Placental epithelial cell (primary cell): ENCODE data around the gene KRT34. TPM values are rescaled to one million over a fixed set of nuclear protein-coding genes. Genes with fewer than 3 reads are reported as not detected.

ENCODE experiments used
- total RNA-seq: library from RNA; depleted of rRNA; stranded (reverse); fragments of >200 nt; gene quantifications from 2 replicates; pipeline ENCODE4 v1.2.3, GENCODE V29; 2012

KRT34 gene
- 0.39 and 9.7 TPM in 2 replicates for total RNA-seq

DNA sequence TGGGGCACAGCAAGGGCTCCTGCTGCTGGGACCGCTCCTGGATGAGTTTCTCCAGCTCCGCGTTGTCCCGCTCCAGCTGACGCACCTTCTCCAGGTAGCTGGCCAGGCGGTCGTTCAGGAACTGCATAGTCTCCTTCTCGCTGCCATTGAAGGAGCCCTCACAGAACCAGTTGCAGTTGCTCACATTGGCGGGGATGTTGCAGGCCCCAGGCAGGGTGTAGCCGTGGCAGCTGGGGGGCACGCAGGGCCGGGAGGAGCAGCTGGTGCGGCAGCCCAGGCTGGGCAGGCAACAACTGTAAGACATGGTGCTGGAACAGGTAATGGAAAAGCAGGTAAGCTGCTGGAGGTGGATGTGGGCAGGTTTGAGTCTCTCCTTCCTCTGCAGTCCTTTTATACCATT lies at the start of gene KRT34:
KRT34 (minus strand) TSS at position 364 of the 400 bp plus-strand sequence; CDS start at position 304, 60 bp downstream.

DNA sequence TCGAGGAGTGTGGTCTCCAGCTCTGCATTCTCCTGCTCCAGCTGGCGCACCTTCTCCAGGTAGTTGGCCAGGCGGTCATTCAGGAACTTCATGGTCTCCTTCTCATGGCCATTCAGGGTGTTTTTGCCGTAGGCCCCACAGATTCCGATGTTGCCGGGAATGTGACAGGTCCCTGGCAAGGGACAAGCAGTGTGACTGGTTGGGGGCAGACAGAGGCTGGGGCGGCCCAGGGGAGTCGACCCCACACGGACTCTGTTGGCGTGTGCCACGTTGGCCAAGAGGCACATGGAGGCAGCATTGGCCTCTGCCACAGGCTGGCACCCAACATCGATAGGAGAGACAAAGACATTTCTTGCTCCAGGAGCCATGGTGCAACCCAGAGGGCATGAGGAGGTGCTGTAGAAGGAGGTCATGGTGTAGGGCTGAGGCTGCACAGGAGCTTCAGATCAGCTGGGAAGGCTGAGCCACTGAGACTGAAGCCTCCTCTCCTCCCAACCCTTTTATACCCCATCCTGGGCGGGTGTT lies 42.1 kb upstream of the KRT34 start, which contains the start of gene KRT37:
KRT37 (minus strand) TSS at position 475 of the 525 bp plus-strand sequence; CDS start at position 413, 62 bp downstream.

DNA sequence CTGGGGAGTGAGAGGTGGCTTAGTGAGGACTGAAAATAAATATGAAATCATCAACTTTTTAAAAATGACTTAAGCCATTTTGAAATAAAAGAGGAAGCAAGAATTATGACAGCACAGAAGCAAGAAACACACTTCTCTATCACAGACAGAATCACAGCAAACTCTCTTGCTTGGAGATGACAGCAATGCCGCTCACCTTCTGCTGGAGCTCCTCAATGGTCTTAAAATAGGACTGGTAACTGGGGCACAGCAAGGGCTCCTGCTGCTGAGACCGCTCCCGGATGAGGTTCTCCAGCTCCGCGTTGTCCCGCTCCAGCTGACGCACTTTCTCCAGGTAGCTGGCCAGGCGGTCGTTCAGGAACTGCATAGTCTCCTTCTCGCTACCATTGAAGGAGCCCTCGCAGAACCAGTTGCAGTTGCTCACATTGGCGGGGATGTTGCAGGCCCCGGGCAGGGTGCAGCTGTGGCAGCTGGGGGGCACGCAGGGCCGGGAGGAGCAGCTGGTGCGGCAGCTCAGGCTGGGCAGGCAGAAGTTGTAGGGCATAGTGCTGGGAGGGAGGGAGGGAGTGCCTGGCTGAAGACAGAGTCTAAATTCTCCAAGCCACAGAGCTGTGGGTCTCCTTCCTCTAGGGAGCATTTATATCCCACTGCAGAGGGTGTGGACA lies 15.0 kb upstream of the KRT34 start, which contains the start of gene KRT31:
KRT31 (minus strand) TSS at position 613 of the 665 bp plus-strand sequence; CDS start at position 544, 69 bp downstream.

DNA sequence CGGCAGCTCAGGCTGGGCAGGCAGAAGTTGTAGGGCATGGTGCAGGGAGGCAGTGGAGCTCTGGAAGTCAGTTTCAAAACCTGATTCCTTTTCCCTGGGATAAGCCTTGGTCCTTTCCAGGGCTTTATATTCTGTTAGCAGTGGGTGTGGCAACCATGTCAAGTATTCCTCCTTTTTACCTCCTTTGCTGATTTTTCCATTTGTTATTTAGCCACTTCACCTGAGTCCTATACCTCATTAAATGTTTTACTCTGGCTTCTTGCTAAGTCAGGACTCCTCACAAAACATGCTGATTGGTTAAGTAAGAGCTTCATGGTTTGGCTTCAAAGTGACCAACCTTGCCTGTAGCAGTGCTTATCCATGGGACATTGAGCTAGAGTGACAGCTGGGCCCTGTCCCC lies 12.4 kb downstream of the KRT34 start, which contains the start of gene KRT33B:
KRT33B (minus strand) TSS at position 101 of the 400 bp plus-strand sequence; CDS start at position 38, 63 bp downstream.

DNA sequence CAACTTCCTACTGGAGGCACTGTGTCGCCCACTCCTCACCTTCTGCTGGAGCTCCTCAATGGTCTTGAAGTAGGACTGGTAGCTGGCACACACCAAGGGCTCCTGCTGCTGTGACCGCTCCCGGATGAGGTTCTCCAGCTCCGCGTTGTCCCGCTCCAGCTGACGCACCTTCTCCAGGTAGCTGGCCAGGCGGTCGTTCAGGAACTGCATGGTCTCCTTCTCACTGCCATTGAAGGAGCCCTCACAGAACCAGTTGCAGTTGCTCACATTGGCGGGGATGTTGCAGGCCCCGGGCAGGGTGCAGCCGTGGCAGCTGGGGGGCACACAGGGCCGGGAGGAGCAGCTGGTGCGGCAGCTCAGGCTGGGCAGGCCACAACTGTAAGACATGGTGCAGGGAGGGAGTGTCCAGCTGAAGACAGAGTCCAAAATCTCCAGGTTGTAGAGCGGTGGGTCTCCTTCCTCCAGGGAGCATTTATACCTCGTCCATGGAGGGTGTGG lies 31.7 kb downstream of the KRT34 start, which contains the start of gene KRT33A:
KRT33A (minus strand) TSS at position 448 of the 498 bp plus-strand sequence; CDS start at position 387, 61 bp downstream.

Other genes with a start within 250 kb of the KRT34 start
- gene KRTAP4-6, start 241.8 kb downstream of the KRT34 start, total RNA-seq = not detected in 2 replicates
- not detected in 2 replicates for gene KRTAP4-5, start 232.5 kb downstream of the KRT34 start, total RNA-seq
- not detected in 2 replicates for gene KRTAP4-4, start 221.6 kb downstream of the KRT34 start, total RNA-seq
- not detected in 2 replicates for gene KRTAP4-3, start 214.1 kb downstream of the KRT34 start, total RNA-seq
- not detected in 2 replicates for gene KRTAP4-2, start 204.1 kb downstream of the KRT34 start, total RNA-seq
- not detected in 2 replicates for gene KRTAP4-1, start 197.4 kb downstream of the KRT34 start, total RNA-seq
- gene KRTAP9-1, start 192.4 kb downstream of the KRT34 start, total RNA-seq = not detected in 2 replicates
- gene KRTAP9-2, start 155.7 kb downstream of the KRT34 start, total RNA-seq = not detected in 2 replicates
- not detected in 2 replicates for gene KRTAP9-3, start 149.9 kb downstream of the KRT34 start, total RNA-seq
- not detected in 2 replicates for gene KRTAP9-8, start 144.3 kb downstream of the KRT34 start, total RNA-seq
- not detected in 2 replicates for gene KRTAP9-4, start 132.6 kb downstream of the KRT34 start, total RNA-seq
- not detected in 2 replicates for gene KRTAP9-9, start 126.9 kb downstream of the KRT34 start, total RNA-seq
- not detected in 2 replicates for gene KRTAP9-6, start 116.9 kb downstream of the KRT34 start, total RNA-seq
- not detected in 2 replicates for gene KRTAP9-7, start 106.6 kb downstream of the KRT34 start, total RNA-seq
- gene KRTAP29-1, start 79.5 kb downstream of the KRT34 start, total RNA-seq = not detected in 2 replicates
- gene KRTAP16-1, start 73.0 kb downstream of the KRT34 start, total RNA-seq = not detected in 2 replicates
- gene KRTAP17-1, start 66.6 kb downstream of the KRT34 start, total RNA-seq = not detected in 2 replicates
- gene KRT33A, start 31.5 kb downstream of the KRT34 start, total RNA-seq = not detected in 2 replicates
- gene KRT33B, start 12.5 kb downstream of the KRT34 start, total RNA-seq = 0.33 TPM in 1 of 2 replicates, not detected in the other
- gene KRT31, start 15.3 kb upstream of the KRT34 start, total RNA-seq = not detected in 2 replicates
- not detected in 2 replicates for gene KRT37, start 42.3 kb upstream of the KRT34 start, total RNA-seq
- not detected in 2 replicates for gene KRT38, start 58.7 kb upstream of the KRT34 start, total RNA-seq
- gene KRT32, start 85.1 kb upstream of the KRT34 start, total RNA-seq = not detected in 2 replicates
- gene KRT35, start 98.8 kb upstream of the KRT34 start, total RNA-seq = not detected in 2 replicates
- not detected in 2 replicates for gene KRT36, start 107.6 kb upstream of the KRT34 start, total RNA-seq
- under 0.01 and 2.5 TPM in 2 replicates for gene KRT13, start 123.3 kb upstream of the KRT34 start, total RNA-seq
- 1.7 and 5.1 TPM in 2 replicates for gene KRT15, start 136.6 kb upstream of the KRT34 start, total RNA-seq
- 6,370 and 8,085 TPM in 2 replicates for gene KRT19, start 146.0 kb upstream of the KRT34 start, total RNA-seq
- 0.39 and 0.87 TPM in 2 replicates for gene KRT9, start 189.8 kb upstream of the KRT34 start, total RNA-seq
- gene KRT14, start 204.6 kb upstream of the KRT34 start, total RNA-seq = 128 and 2,930 TPM in 2 replicates
- gene KRT16, start 230.5 kb upstream of the KRT34 start, total RNA-seq = 69.1 and 78.6 TPM in 2 replicates
- gene KRT17, start 242.3 kb upstream of the KRT34 start, total RNA-seq = 1,476 and 3,292 TPM in 2 replicates